Memory B cell (primary cell): ENCODE measurements around the gene MTFMT.
"Not testable (repeated sequence)": the region's sequence is repeated elsewhere in the genome, so short reads cannot be mapped to it uniquely, and the experiment has no call there.

Experiments used
- ATAC-seq: fragments of 150-1000 bp; cut with Tn5 transposase; 2 replicates; pipeline ENCODE4 v1.10.0; 2021; ENCODE audit warnings: low read depth, mild to moderate bottlenecking, moderate library complexity
- DNase-seq, 2 donors: peaks; one replicate each; pipeline ENCODE4 v3.0.0; 2022; ENCODE audit warnings: low spot score in 2 of 2
- H3K27ac Mint-ChIP-seq: one replicate; pipeline ENCODE4 v1.8.0; 2022; ENCODE audit warnings: mild to moderate bottlenecking, moderate library complexity, mixed read lengths
- H3K27me3 Mint-ChIP-seq: one replicate; pipeline ENCODE4 v1.8.0; 2022; ENCODE audit warnings: mixed read lengths
- H3K36me3 Mint-ChIP-seq: one replicate; pipeline ENCODE4 v1.8.0; 2022; ENCODE audit warnings: mild to moderate bottlenecking, mixed read lengths
- H3K4me1 Mint-ChIP-seq: one replicate; pipeline ENCODE4 v1.8.0; 2022; ENCODE audit warnings: mixed read lengths
- H3K4me3 Mint-ChIP-seq: one replicate; pipeline ENCODE4 v1.8.0; 2022; ENCODE audit warnings: mild to moderate bottlenecking, moderate library complexity, mixed read lengths
- H3K9me3 Mint-ChIP-seq: one replicate; pipeline ENCODE4 v1.8.0; 2022; ENCODE audit warnings: mixed read lengths

Gene MTFMT

GRCh38 chr15:65028921-65029735 is at the start of gene MTFMT:
Gene MTFMT, minus strand, starts transcription at chr15:65029639. Its CDS starts 26 bp downstream, at chr15:65029613.
- ATAC-seq: peak; percentile 88
- Mint-ChIP-seq H3K4me3 (peak within 1 kb of the TSS; percentile 88), H3K9me3 (no peaks in the 10 kb centered on the region), H3K36me3 (peaks cover 10% of the 10 kb centered on the region), H3K27ac (peak within 1 kb of the TSS; percentile 45), H3K27me3 (peaks cover 2% of the 10 kb centered on the region), H3K4me1 (peaks cover 29% of the 10 kb centered on the region)
- peak; percentile 92 to 93 for DNase-seq

DNA sequence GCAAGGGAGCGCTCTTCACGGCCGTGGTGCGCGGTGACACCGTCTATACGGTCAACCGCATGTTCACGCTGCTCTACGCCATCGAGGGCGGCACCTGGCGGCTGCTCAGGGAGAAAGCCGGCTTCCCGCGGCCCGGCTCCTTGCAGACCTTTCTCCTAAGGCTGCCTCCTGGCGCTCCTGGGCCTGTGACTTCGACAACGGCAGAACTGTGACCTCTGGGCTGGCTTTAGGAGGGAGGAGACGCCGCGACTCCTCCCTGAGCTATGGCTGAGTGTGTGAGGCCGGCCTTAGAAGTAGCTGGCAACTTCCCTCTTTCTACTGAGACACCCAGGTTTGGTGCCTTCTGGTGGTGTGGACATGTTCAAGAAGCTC is 48.5 kb upstream of the MTFMT start:
- peaks cover 9% of the 10 kb centered on the region for H3K4me1 Mint-ChIP-seq
- H3K9me3 Mint-ChIP-seq: no peaks in the 10 kb centered on the region
- peak overlapping the region; percentile 45 for H3K4me3 Mint-ChIP-seq
- no peak overlapping the region for H3K27ac Mint-ChIP-seq
- ATAC-seq (peak; percentile 82), DNase-seq (peak; percentile 7 to 37)
- peaks cover 25% of the 10 kb centered on the region for H3K27me3 Mint-ChIP-seq
- H3K36me3 Mint-ChIP-seq: no peaks in the 10 kb centered on the region

GRCh38 chr15:65077291-65077980 is 48.0 kb upstream of the MTFMT start:
- ATAC-seq (no peak), DNase-seq (no peak)
- H3K9me3 Mint-ChIP-seq: no peaks in the 10 kb centered on the region
- no peaks in the 10 kb centered on the region for H3K36me3 Mint-ChIP-seq
- peaks cover 20% of the 10 kb centered on the region for H3K27me3 Mint-ChIP-seq
- peaks cover 6% of the 10 kb centered on the region for H3K4me1 Mint-ChIP-seq
- H3K27ac Mint-ChIP-seq: no peak overlapping the region
- no peak overlapping the region for H3K4me3 Mint-ChIP-seq

GRCh38 chr15:65076486-65077290 is 47.2 kb upstream of the MTFMT start, which contains the start of gene KBTBD13:
Gene KBTBD13, plus strand, starts transcription at chr15:65076746. Its CDS starts 70 bp downstream, at chr15:65076816.
- Mint-ChIP-seq H3K27ac (no peak within 1 kb of the TSS), H3K36me3 (no peaks in the 10 kb centered on the region), H3K4me3 (no peak within 1 kb of the TSS), H3K9me3 (no peaks in the 10 kb centered on the region), H3K4me1 (peaks cover 6% of the 10 kb centered on the region), H3K27me3 (peaks cover 17% of the 10 kb centered on the region)
- ATAC-seq (no peak), DNase-seq (no peak)

- ATAC-seq, H3K4me3 Mint-ChIP-seq, H3K9me3 Mint-ChIP-seq, H3K4me1 Mint-ChIP-seq, H3K36me3 Mint-ChIP-seq, H3K27ac Mint-ChIP-seq, DNase-seq: not testable (repeated sequence)
- H3K27me3 Mint-ChIP-seq: peaks cover 16% of the 10 kb centered on the region
These were observed 46.4 kb upstream of the MTFMT start for GRCh38 chr15:65075607-65076395.

- not testable (repeated sequence) for H3K4me3 Mint-ChIP-seq, ATAC-seq, H3K36me3 Mint-ChIP-seq, H3K4me1 Mint-ChIP-seq, H3K27ac Mint-ChIP-seq, H3K9me3 Mint-ChIP-seq, DNase-seq
- H3K27me3 Mint-ChIP-seq: peaks cover 16% of the 10 kb centered on the region
These were observed 45.5 kb upstream of the MTFMT start for GRCh38 chr15:65074946-65075345.

DNA sequence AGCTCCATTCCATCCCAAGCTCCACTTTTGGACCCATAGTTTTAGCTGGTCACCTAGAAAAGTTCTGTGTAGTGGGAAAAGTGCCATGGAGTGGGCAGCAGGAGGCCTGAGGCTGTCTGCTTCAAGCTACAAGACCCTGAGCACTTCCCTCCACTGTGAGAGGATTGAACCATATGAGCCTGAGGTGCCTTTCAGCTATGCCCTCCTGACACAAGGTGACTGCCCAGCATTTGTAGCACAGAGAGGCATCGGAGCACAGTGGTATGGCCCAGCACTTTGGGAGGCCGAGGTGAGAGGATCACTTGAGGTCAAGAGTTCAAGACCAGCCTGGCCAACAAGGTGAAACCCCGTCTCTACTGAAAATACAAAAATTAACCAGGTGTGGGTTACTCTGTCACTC is 43.2 kb upstream of the MTFMT start:
- Mint-ChIP-seq H3K9me3 (no peaks in the 10 kb centered on the region), H3K27me3 (peaks cover 9% of the 10 kb centered on the region), H3K27ac (no peak overlapping the region), H3K36me3 (no peaks in the 10 kb centered on the region), H3K4me3 (no peak overlapping the region), H3K4me1 (no peaks in the 10 kb centered on the region)
- DNase-seq (no peak), ATAC-seq (no peak)

GRCh38 chr15:65072027-65072426 is 42.6 kb upstream of the MTFMT start:
- Mint-ChIP-seq H3K4me1 (peaks cover 3% of the 10 kb centered on the region), H3K27ac (no peak overlapping the region), H3K36me3 (no peaks in the 10 kb centered on the region), H3K27me3 (peaks cover 12% of the 10 kb centered on the region), H3K4me3 (no peak overlapping the region), H3K9me3 (no peaks in the 10 kb centered on the region)
- no peak for DNase-seq
- ATAC-seq: no peak

GRCh38 chr15:65071381-65071811 is 42.0 kb upstream of the MTFMT start:
- Mint-ChIP-seq H3K9me3 (no peaks in the 10 kb centered on the region), H3K27me3 (peaks cover 10% of the 10 kb centered on the region), H3K27ac (no peak overlapping the region), H3K4me1 (peaks cover 3% of the 10 kb centered on the region), H3K36me3 (no peaks in the 10 kb centered on the region), H3K4me3 (no peak overlapping the region)
- DNase-seq (no peak), ATAC-seq (no peak)

DNA sequence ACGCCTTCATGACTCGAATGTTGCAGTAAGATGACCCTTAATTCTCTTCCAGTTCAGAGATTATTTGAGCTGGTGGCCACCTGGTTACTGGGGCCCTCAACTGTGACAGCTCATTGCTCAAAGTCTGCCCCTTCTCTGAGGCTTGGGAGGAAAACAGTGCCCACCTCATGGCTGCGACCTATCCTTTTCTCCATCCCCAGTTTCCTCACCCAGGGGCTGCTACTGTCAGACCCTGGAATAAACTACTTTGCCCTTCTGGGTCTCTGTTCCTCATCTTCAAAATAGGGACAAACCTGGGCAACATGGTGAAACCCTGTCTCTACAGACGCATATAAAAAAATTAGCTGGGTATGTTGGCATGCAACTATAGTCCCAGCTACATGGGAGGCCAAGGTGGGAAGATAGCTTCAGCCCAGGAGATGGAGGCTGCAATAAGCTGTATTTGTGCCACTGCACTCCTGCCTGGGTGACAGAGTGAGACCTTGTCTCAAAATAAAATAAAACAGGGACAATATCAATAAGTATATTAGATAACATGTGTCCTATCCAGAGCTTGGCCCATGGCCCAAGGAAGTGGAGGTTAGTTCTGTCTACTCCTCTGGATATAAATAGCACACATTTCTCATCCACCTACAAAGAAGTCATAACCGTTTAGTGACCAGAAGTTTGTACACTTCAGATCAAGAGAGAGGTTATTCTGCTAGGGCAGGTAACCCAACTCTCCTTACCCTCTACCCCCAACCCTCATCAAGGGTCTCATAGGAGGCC is 40.5 kb upstream of the MTFMT start:
- ATAC-seq (no peak), DNase-seq (no peak)
- H3K4me1 Mint-ChIP-seq: peaks cover 3% of the 10 kb centered on the region
- H3K27ac Mint-ChIP-seq: no peak overlapping the region
- peaks cover 10% of the 10 kb centered on the region for H3K27me3 Mint-ChIP-seq
- no peaks in the 10 kb centered on the region for H3K9me3 Mint-ChIP-seq
- H3K36me3 Mint-ChIP-seq: peaks cover 2% of the 10 kb centered on the region
- no peak overlapping the region for H3K4me3 Mint-ChIP-seq

- no peak overlapping the region for H3K4me3 Mint-ChIP-seq
- no peak overlapping the region for H3K27ac Mint-ChIP-seq
- no peak for DNase-seq
- H3K27me3 Mint-ChIP-seq: peaks cover 10% of the 10 kb centered on the region
- H3K36me3 Mint-ChIP-seq: peaks cover 2% of the 10 kb centered on the region
- ATAC-seq: no peak
- H3K9me3 Mint-ChIP-seq: no peaks in the 10 kb centered on the region
- H3K4me1 Mint-ChIP-seq: peaks cover 3% of the 10 kb centered on the region
These were observed 39.7 kb upstream of the MTFMT start for GRCh38 chr15:65069179-65069578.

DNA sequence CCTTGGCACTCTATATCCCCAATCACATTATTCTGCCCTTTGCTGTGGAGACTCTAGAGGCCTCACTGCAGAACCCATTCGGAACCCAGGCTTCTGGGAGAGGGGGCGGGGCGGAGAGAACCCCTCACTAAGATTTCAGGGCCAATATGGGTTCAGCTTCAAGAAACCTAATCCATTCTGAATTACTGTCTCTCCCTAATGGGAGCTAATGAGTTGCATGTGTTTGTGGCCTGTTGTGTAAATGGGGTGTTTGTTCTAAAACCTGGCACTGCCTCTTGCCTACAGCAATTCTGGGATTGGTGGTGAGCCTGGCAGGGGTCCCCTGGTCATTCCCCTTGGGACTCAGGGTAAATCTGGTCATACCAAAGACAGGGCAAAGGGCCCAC is 39.0 kb upstream of the MTFMT start:
- no peak overlapping the region for H3K27ac Mint-ChIP-seq
- no peak for ATAC-seq
- peak overlapping the region; percentile 12 for H3K4me3 Mint-ChIP-seq
- no peak for DNase-seq
- no peaks in the 10 kb centered on the region for H3K9me3 Mint-ChIP-seq
- peaks cover 10% of the 10 kb centered on the region for H3K27me3 Mint-ChIP-seq
- peaks cover 2% of the 10 kb centered on the region for H3K36me3 Mint-ChIP-seq
- peaks cover 3% of the 10 kb centered on the region for H3K4me1 Mint-ChIP-seq
